ENCODE measurements around the gene MYH14.

GRCh38 chr19:50250450-50251136 lies 47.2 kb downstream of the MYH14 start:
- TF ChIP-seq CTCF (IDR thresholded peaks at IDR 0.05), result no peak
- TF ChIP-seq POLR2A (IDR thresholded peaks at IDR 0.05), result no peak
